DOHH2 (cell line): ENCODE data around the gene COBLL1.

Experiments used
- CTCF ChIP-seq: fragments of 200-600 bp; sonication (generic); IDR thresholded peaks from one replicate; pipeline ENCODE4 v1.5.1; 2014; ENCODE audit warnings: antibody characterized with exemption, mild to moderate bottlenecking, low read depth, low read length; ENCODE audit not compliant: poor library complexity, severe bottlenecking
- EZH2phosphoT487 ChIP-seq: fragments of 200-600 bp; sonication (generic); IDR thresholded peaks from 2 replicates; pipeline ENCODE4 v1.6.1; 2017; ENCODE audit warnings: borderline replicate concordance, mild to moderate bottlenecking, antibody characterized with exemption, low read length, moderate library complexity, mixed read lengths

GRCh38 chr2:164887434-164888144 lies 46.0 kb upstream of the COBLL1 start:
- TF ChIP-seq CTCF (no peak), EZH2phosphoT487 (no peak)
